GM18870 (cell line): ENCODE results near the gene CLIC1.

ENCODE experiments used
- ATAC-seq: cut with Tn5 transposase; IDR thresholded peaks from one replicate; pipeline ENCODE4 v1.9.1; 2021; ENCODE audit warnings: moderate library complexity; ENCODE audit not compliant: unreplicated experiment

CLIC1 gene

DNA sequence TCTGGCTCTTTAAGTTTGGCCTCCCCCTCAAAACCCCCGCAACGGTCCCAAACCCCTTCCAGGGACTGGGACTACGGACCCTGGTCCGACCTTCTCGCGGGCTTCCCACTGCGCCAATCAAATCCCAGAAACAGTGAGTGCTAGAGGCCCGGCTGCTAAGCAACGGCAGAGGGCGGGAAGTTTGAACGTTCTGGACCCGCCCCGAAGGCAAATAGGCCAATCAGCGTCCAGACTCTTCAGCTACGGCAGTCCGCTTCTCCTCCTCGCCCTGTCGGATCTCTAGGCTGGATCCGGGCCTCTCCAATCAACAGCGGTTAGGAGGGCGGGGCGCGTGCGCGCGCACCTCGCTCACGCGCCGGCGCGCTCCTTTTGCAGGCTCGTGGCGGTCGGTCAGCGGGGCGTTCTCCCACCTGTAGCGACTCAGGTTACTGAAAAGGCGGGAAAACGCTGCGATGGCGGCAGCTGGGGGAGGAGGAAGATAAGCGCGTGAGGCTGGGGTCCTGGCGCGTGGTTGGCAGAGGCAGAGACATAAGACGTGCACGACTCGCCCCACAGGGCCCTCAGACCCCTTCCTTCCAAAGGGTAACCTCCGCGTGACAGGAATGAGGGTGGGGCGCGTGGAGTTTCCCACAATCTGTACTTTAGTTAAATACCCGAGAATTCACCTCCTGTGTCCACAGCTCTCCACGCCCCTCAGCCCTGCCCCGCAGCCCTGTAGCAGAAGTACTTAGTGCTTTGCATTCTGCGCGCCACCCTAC lies 3.5 kb upstream of the CLIC1 start, which contains the start of gene MSH5:
Gene MSH5 (plus strand): TSS at position 367 of the 758 bp plus-strand sequence. CDS start 462 bp downstream, outside the sequence.
- ATAC-seq: peak; percentile 67

DNA sequence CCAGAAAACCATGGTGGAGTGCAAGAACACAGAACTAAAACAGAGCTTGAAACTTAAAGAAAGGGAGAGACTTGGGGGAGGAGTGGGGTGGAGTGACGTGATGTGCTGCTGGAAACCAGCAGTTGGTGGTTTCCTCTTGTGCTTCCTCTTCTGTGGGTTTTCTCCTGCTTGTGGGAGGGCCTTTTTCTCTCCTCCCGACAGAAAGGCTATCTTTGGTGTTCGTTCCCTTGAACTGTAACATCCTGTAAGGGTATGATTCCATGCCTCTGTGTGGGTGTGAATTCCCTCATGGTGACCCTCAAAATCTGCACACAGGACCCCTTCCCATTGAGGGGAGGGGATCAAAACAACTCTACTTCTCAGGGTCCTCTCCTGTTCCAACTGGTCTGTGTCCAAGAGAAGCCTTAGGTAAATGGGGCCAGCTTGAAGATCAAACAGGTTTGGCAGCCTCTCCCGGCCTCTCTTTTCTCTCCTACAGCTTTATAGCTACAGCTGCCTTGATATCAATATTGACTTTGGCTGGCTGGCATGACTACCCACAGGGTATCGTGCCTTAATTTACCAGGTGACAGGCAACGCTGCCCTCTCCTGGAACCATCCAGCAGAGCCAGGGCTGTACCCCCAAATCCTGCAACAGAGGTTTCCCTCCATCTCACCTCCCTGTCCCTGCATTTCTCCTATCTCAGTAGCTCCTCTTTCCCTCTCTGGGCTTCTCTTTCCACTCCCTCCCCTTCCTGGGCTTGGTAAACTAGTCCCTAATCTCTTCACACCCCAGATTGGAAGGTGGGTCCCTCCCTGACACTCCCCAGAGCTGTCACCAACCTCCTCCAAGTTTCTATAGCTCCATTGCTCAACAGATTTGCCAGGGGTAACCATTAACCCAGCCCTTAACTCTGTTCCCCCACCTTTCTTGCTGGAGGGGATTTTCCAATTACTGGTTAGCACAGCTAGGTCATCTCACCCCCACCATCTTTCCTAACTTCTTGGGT lies 2.0 kb upstream of the CLIC1 start:
- no peak for ATAC-seq

DNA sequence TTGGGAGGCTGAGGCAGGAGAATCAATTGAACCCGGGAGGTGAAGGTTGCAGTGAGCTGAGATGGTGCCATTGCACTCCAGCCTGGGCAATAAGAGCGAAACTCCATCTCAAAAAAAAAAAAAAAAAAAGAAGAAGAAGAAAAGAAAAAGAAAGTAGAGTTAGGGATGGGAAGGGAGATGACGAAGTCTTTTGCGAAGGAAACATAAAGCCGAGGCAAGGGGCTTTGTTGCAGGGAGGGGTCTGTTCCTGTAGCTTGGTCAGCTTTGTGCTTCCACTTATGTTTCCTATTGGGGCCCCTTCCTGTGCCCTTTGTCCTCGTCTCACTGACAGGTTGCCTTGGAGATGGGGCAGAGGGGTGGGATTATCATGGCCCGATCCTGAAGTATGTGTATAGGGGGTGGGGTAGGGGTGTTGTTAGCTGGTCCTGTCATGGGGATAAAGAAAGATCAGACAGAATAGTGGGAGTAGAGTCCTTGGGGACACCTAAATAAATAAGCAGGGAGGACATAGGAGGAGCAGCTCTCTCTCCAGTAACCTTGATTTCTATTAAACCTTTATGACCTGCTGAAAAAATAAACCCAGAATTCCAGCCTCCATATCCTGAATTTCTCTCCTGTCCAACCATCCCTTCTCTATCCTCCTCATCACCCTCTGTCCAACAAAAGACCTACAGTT lies 1.1 kb upstream of the CLIC1 start:
- ATAC-seq: no peak

DNA sequence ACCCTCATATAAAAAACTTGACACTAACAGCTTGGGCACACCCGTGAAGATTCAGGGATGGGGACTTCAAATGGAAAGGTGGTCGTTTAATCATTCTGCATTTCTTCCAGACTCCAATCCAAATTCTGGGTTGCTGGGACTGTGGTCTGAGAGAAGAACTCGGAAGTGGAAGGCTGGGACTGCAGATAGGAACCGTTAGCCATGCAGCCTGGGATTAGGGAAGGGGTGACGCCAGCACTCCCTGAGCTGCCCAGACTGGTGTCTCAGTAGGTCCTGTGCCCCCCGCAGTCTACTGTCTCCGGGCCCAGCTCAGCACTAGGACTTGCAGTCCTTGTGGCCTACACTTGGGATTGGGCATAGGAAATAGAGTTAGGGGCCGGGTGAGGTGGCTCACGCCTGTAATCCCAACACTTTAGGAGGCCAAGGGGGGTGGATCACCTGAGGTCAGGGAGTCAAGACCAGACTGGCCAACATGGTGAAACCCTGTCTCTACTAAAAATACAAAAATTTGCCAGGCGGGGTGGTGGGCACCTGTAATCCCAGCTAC lies 511 bp upstream of the CLIC1 start:
- ATAC-seq: no peak

DNA sequence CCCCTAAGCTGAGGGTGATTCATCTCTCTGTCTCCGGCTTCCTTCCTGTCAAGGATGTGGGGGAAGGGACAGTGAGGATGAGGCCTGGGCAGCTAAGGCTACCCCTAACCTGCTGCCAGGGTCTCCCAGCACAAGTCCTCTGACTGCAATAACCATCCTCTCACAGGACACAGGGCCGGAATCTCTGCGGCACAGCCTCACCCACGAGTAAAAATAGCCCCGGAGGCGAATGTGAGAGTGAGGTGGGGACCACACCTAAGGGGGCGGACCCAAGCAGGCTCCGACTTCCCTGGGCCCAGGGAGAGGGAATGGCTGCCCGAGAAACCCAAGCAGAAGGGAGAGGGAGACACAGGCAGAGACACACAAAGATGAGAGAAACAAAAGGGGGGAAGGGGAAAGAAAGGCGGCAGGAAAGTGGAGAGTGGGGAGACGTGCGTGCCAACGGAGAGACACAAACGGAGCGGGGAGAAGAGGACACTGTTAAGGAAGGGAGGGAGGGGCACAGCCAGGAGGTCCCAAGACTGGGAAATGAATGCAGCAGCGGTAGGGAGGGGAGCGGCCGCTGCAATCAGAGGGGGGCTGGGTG lies 1.4 kb downstream of the CLIC1 start:
- no peak for ATAC-seq

DNA sequence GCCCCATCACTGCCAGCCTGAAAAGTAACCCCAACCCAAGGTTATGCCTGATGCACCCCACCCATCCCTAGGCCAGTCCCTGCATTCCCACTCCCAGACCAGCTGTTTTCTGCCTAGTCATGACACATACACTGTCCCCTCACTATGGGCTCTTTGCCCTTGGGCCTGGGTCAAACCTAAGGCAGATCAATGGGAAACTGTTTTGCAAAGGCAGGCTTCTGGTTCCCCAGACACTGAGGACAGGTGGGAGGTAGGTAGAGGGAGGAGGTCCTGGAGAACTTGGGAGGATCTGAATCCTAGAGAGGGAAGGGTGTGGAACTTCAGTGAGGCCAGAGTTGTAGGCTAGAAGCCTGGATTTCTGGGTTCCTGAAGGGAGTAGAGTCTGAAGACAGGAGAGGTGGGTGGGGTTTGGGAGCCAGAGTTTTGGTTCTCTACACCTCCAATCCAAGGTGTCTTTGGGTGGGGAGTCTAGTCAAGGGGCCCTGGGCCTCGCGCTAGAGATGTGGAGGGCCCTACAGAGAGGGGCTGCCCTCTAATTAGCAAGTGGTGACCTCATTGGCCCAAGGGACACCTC lies 2.0 kb downstream of the CLIC1 start:
- no peak for ATAC-seq

DNA sequence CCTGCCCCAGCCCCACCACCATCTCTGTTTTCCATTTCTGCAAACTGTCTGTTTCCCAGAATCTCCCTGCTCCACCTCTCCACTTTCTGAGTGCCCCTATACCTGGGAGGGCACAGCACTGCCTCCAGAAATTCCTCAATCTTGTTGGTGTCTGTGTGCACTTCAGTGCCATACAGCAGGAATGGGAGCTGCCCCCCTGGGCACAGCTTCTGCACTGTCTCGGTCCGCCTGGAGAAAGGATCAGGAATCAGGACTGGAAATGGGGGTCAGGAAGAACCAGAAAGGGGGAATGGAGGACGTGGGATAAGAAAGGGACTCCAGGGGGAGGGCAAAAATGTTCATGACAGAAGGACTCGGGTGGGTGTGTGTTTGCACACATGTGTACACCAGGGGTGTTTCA lies 2.6 kb downstream of the CLIC1 start:
- no peak for ATAC-seq

DNA sequence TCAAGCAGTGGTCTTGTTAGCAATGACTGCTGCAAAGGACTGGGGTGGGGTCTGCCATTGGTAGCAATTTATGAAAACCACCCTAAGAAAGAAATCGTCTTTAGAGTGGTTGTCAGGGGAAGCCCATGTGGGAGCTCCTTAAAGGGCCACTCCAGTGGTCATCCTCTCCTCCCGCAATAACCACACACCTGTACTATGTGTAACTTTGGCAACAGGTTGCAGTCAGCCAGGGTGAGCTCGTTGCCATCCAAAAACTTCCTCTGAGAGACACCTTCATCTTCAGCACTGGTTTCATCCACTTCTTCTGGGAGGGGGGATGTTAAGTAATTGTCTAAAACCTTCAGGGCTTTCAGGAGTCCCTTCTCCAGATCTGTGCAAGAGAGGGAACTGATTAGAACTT lies 4.3 kb downstream of the CLIC1 start:
- no peak for ATAC-seq

DNA sequence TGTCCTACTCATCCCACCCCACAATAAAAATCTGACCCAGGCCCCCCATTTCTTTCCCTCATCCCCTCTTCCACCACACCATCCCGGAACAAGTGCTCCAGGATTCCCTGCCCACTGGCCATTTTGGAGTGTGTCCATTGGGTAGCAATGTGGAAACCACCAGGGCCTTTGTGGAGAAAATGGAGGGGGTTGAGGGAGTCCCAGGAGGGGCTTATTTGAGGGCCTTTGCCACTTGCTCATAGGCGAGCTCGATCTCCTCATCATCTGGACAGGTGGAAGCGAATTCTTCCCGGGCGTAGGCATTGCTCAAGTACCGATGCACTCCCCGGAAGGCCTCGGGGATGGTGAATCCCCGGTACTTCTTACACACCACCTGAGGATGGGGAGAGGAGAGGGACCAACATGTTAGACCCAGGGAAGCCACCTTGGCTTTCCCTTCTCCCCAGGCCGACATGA lies 5.7 kb downstream of the CLIC1 start:
- no peak for ATAC-seq

DNA sequence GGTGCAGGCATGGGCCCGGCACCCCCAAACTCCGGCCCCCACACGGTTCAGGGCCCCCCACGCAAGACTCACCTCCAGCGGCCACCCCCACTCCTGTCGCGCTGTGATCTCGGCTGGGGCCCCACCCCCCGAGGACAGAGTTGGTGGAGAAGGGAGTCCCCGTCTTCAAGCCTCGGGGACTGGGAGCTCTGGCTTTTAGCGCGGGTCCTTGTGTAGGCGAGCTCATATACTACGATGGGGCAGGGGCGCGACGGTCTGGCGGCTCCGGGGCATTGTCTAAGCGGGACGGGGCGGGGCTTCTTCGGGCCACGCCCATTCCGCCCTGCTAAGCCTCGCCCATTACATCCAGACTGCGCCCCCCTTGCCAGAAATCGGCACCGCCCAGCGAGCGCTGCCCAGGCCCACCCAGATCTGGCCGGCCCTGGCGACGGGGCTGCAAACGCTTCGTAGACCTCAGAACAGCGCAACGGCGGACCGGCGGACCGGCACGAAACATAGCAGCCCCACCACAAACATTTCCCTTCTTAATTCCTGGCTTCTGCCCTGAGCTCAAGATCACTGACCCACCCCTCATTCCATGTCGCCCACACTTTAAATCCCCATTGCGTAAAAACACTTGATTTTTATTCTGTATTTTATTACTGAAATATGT lies 6.2 kb downstream of the CLIC1 start:
- ATAC-seq: no peak

DNA sequence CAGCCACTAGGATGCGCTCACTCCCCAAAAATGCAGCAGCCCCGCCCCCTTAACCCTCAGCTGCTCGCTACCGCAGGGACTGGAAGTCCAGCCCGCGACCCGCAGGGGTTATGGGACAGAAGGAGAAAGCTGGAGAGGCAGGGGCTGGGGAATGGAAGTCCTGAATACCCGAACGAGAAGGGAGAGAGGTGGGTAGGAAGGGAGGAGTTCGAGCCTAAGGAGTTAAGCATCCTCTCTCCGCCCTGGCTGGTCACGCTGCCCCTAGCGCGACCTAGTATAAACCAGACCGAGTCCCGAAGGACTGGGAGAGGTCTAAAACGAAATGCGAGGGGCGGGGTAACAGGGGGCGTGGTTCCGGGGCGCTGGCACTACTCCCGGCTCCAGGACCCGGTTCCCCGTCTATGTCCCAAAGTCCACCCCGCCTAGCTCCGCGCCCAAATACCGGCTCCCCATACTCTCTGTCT lies 6.8 kb downstream of the CLIC1 start:
- ATAC-seq: no peak

DNA sequence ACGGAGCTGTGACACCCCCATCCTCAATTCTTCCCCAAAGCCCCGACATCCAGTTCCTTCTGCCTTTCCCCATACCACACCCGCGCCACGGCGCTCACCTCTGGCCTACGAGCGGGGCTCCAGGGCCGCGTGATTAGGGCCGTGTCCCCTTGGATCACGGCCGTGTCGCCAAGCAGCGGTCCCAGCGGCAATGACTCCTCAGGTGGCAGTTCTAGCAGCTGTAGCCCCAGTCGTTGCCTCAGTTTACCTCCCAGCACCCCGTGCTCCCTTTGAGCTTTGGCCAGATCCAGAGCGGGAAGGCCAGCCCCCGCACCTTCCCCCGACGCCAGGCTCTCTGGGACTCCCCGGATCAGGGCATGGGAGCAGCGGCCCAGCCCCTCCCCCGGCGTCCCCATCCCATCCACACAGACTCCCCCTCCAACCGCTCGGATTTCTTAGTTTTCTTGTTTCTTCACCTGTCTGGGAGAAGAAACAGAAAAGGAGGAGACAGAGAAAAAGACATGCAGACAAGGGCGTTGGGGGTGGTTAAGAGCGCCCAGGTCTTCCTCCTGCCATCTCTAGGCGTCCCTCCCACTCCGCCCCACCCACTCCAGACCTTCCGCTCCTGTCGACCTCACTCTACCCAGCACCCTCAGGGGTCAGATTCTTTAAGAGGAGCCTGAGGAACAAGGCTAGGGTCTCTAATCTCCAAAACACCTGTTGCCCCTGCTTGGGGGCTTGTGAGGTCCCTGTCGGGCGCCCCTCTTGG lies 7.4 kb downstream of the CLIC1 start, which contains the start of gene DDAH2:
Gene DDAH2 (minus strand): TSS at position 533 of the 748 bp plus-strand sequence. CDS start 138 bp downstream, at position 395.
- no peak for ATAC-seq

DNA sequence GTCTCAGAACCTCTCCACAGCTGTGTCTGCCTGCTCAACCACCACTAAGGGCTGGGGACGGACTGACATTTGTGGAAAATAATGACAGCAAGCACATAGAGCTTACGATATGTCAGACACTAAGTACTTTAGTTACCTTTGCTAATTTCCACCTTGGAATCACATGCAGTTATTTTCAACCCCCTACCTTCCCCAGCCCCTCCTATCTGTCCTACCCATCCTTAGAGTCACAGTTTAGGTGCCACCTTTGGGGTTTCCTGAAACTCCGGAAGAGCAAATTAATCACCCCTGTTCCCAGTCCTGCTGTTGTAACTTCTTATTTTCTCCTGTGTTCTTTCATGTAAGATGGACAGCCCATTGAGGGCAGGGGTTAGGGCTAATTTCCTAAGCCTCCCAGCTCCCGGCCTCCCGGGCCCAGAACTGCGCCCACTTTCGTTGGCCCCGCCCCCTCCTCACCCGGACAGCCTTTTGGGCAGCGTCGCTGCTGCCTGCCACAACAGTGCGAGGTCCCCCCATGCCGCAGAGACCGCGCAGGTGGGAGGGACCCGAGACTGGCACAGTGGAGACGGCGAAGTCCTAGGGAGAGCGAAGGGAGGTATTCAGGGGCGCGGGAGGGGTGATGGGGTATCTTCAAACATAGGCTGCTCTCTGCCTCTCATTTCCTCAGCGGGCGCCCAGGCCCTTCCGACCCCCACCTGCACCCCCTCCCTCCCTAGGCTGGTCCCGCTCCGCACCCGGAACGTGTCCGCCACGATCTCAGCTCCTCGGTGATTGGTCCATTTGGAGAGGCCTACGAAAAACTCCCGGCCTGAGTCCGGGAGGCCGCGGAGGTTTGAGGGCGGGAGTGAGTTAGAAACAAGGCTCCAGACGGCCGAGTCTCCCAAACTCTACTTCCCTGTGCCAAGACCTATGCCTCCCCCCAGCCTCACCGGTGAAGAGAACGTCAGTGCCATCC lies 8.3 kb downstream of the CLIC1 start:
- no peak for ATAC-seq

DNA sequence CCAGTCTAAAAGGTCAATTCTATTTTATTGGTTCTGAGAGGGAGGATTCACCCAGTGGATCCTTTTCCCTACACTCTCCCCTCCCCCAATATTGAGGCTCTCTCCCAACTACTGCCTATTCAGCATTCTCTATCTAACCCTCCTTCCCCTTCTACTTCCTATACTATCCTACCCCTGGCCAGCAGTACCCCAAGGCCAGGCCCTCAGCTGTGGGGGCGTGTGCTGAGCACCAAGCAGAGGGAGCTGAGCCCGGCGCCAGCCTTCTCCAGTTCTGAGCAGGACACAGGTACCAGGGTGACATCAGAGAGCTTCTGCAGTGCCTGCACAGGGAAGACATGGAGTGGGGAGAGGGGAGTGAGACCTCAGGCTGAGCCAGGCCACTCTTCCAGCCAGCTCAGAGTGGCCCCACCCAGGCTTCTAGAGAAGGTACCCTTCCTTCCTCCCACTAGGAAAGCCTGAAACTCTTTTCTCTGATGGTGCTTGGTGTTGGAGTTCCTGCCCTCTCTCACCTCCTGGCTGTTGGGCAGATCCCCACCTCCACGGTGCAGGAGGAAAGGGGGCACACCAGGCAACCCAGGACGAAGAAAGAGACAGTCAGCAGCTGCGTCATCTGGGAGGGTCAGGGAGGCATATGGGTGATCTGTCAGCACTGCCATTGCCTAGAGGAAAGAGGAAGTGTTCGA lies 9.2 kb downstream of the CLIC1 start:
- no peak for ATAC-seq

DNA sequence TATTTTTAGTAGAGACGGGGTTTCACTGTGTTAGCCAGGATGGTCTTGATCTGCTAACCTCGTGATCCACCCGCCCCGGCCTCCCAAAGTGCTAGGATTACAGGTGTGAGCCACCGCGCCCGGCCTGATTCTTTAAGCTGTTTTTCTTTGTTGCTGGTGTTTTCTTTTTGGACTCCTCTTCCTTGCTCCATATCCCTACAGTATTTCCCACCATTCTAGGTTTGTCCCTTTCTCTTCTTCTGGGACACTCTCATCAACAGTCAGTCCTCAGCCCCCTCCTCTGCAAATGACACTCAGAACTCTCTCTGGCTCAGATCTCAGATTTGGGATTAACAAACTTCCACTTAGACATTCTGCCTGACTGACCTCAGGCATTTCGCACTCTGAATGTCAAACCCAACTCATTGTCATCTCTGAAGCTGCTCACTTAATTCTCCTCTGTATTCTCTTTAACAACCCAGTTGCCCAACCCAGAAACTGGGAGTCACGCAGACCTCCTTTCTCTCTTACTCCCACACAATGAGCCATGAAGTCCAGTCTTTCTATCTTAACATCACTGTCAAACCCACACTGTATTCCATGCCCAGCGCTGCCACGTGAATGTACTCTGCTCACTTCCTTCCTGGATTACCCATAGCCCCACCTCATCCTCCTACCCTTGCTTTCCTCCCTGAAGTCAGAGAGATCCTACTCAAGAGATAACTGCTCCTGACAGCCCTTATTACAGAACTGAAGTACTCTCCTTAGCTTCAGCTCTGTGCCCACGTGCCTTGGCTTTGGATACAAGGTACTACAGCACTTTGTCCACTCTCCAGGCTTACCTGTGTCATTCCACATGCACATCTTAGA lies 10.6 kb downstream of the CLIC1 start:
- no peak for ATAC-seq
